H9 (cell line): Measurements from ENCODE around the gene SYNPO2. TPM values are rescaled to one million over a fixed set of nuclear protein-coding genes. Genes with fewer than 3 reads are reported as not detected.
A peak's percentile ranks its signal among the peaks of the same experiment; 100 is the strongest.
"Not testable (repeated sequence)": the region's sequence is repeated elsewhere in the genome, so short reads cannot be mapped to it uniquely, and the experiment has no call there.

Experiments
- DNase-seq: peaks from one replicate; pipeline ENCODE4 v3.0.0-alpha.2; 2017
- H2AFZ ChIP-seq: one replicate; pipeline ENCODE4 v1.6.1; 2013; ENCODE audit warnings: mild to moderate bottlenecking, low read length, control low read depth, moderate library complexity
- H2AK5ac ChIP-seq: 2 replicates; pipeline ENCODE4 v1.6.1; 2013; ENCODE audit warnings: low read length, control low read depth, mixed read lengths; ENCODE audit not compliant: insufficient read length
- H2BK120ac ChIP-seq: one replicate; pipeline ENCODE4 v1.6.1; 2013; ENCODE audit warnings: low read depth, mild to moderate bottlenecking, low read length, control low read depth, inconsistent platforms; ENCODE audit not compliant: poor library complexity, severe bottlenecking
- H2BK12ac ChIP-seq: 2 replicates; pipeline ENCODE4 v1.6.1; 2013; ENCODE audit warnings: low read length, control low read depth, mixed read lengths, low read depth; ENCODE audit not compliant: insufficient read length
- H2BK15ac ChIP-seq: 2 replicates; pipeline ENCODE4 v1.6.1; 2013; ENCODE audit warnings: low read depth, low read length, control low read depth
- H2BK20ac ChIP-seq: one replicate; pipeline ENCODE4 v1.6.1; 2013; ENCODE audit warnings: low read depth, mild to moderate bottlenecking, low read length, control low read depth, inconsistent platforms; ENCODE audit not compliant: poor library complexity, severe bottlenecking
- H2BK5ac ChIP-seq: 2 replicates; pipeline ENCODE4 v1.6.1; 2013; ENCODE audit warnings: low read length, control low read depth, mixed read lengths; ENCODE audit not compliant: insufficient read length
- H3K14ac ChIP-seq: 2 replicates; pipeline ENCODE4 v1.6.1; 2013; ENCODE audit warnings: low read length, control low read depth; ENCODE audit not compliant: insufficient read depth
- H3K18ac ChIP-seq: 2 replicates; pipeline ENCODE4 v1.6.1; 2013; ENCODE audit warnings: low read depth, mild to moderate bottlenecking, mixed read lengths, low read length, control low read depth; ENCODE audit not compliant: insufficient read length
- H3K23ac ChIP-seq: 2 replicates; pipeline ENCODE4 v1.6.1; 2013; ENCODE audit warnings: low read length, control low read depth, mixed read lengths, low read depth; ENCODE audit not compliant: insufficient read length
- H3K23me2 ChIP-seq: 2 replicates; pipeline ENCODE4 v1.6.1; 2013; ENCODE audit warnings: low read depth, mild to moderate bottlenecking, mixed read lengths, low read length, control low read depth; ENCODE audit not compliant: insufficient read length, poor library complexity, severe bottlenecking
- H3K27ac ChIP-seq: 2 replicates; pipeline ENCODE4 v1.5.1; 2013; ENCODE audit warnings: low read length, control low read depth, mixed read lengths, low read depth; ENCODE audit not compliant: insufficient read length
- H3K27me3 ChIP-seq: 2 replicates; pipeline ENCODE4 v1.6.1; 2013; ENCODE audit warnings: low read length, control low read depth, inconsistent platforms; ENCODE audit not compliant: insufficient read depth
- H3K4ac ChIP-seq: 2 replicates; pipeline ENCODE4 v1.6.1; 2013; ENCODE audit warnings: low read depth, mild to moderate bottlenecking, control low read depth, inconsistent platforms, low read length, moderate library complexity
- H3K4me1 ChIP-seq: 2 replicates; pipeline ENCODE4 v1.6.1; 2013; ENCODE audit warnings: low read length, control low read depth, inconsistent platforms; ENCODE audit not compliant: insufficient read depth
- H3K4me2 ChIP-seq: 2 replicates; pipeline ENCODE4 v1.6.1; 2013; ENCODE audit warnings: low read length, control low read depth, mixed read lengths; ENCODE audit not compliant: insufficient read length, insufficient read depth
- H3K56ac ChIP-seq: 2 replicates; pipeline ENCODE4 v1.6.1; 2013; ENCODE audit warnings: low read depth, mild to moderate bottlenecking, mixed read lengths, low read length, control low read depth; ENCODE audit not compliant: insufficient read length
- H3K79me1 ChIP-seq: 2 replicates; pipeline ENCODE4 v1.6.1; 2013; ENCODE audit warnings: low read depth, mild to moderate bottlenecking, moderate library complexity, low read length, control low read depth, inconsistent platforms; ENCODE audit not compliant: insufficient read depth, poor library complexity, severe bottlenecking
- H3K79me2 ChIP-seq: 2 replicates; pipeline ENCODE4 v1.6.1; 2013; ENCODE audit warnings: low read length, control low read depth, inconsistent platforms; ENCODE audit not compliant: insufficient read depth
- H3K9ac ChIP-seq: 2 replicates; pipeline ENCODE4 v1.6.1; 2013; ENCODE audit warnings: low read length, control low read depth, mixed read lengths; ENCODE audit not compliant: insufficient read length; ENCODE audit errors: extremely low read depth
- H3K9me3 ChIP-seq: one replicate; pipeline ENCODE4 v1.6.1; 2013; ENCODE audit warnings: low read depth, low read length, inconsistent platforms; ENCODE audit not compliant: control insufficient read depth
- H3T11ph ChIP-seq: one replicate; pipeline ENCODE4 v1.6.1; 2013; ENCODE audit warnings: mild to moderate bottlenecking, low read length, control low read depth, inconsistent platforms
- H4K20me1 ChIP-seq: one replicate; pipeline ENCODE4 v1.6.1; 2013; ENCODE audit not compliant: control insufficient read depth, insufficient read length, insufficient read depth
- H4K5ac ChIP-seq: 2 replicates; pipeline ENCODE4 v1.6.1; 2013; ENCODE audit warnings: low read depth, mild to moderate bottlenecking, mixed read lengths, low read length, control low read depth; ENCODE audit not compliant: insufficient read length
- H4K8ac ChIP-seq: replicated peaks from 2 replicates; pipeline ENCODE4 v1.6.1; 2013; ENCODE audit warnings: low read length, control low read depth, mixed read lengths, low read depth; ENCODE audit not compliant: insufficient read length
- H4K91ac ChIP-seq: 2 replicates; pipeline ENCODE4 v1.6.1; 2013; ENCODE audit warnings: low read depth, mild to moderate bottlenecking, moderate library complexity, mixed read lengths, low read length, control low read depth; ENCODE audit not compliant: insufficient read length
- H3K27ac Mint-ChIP-seq, 3 experiments: 2 replicates in 2 of 3; 3 replicates in 1 of 3; pipeline ENCODE4 v1.8.0; 2020 to 2021; ENCODE audit warnings: mixed read lengths in 3 of 3, mild to moderate bottlenecking in 1 of 3, moderate library complexity in 1 of 3
- H3K27me3 Mint-ChIP-seq: 2 replicates; pipeline ENCODE4 v1.8.0; 2021; ENCODE audit warnings: low read depth, mild to moderate bottlenecking, moderate library complexity, mixed read lengths
- H3K36me3 Mint-ChIP-seq, 3 experiments: 2 replicates in 2 of 3; 3 replicates in 1 of 3; pipeline ENCODE4 v1.8.0; 2020 to 2021; ENCODE audit warnings: low read depth in 3 of 3, mixed read lengths in 3 of 3; ENCODE audit not compliant: insufficient read depth in 1 of 3
- H3K4me1 Mint-ChIP-seq, 2 experiments: 2 replicates each; pipeline ENCODE4 v1.8.0; 2020; ENCODE audit warnings: mixed read lengths in 2 of 2
- H3K4me3 Mint-ChIP-seq, 2 experiments: 2 replicates in 1 of 2; 3 replicates in 1 of 2; pipeline ENCODE4 v1.8.0; 2020 to 2021; ENCODE audit warnings: mild to moderate bottlenecking in 2 of 2, mixed read lengths in 2 of 2, moderate library complexity in 1 of 2
- H3K9me3 Mint-ChIP-seq, 2 experiments: 2 replicates in 1 of 2; 3 replicates in 1 of 2; pipeline ENCODE4 v1.8.0; 2020; ENCODE audit warnings: mild to moderate bottlenecking in 2 of 2, mixed read lengths in 2 of 2, moderate library complexity in 1 of 2
- CTCF ChIP-seq: fragments of 200-600 bp; sonication (generic); conservative IDR thresholded peaks from 3 replicates; pipeline ENCODE4 v1.8.0; 2021; ENCODE audit warnings: antibody characterized with exemption, mild to moderate bottlenecking
- WGBS: extraction: QIAGEN DNeasy Blood & Tissue Kit; methylation state at CpG from one replicate; pipeline ENCODE4 v1.1.7; 2013; ENCODE audit warnings: missing lambda C conversion rate, low lambda C conversion rate, mixed read lengths; ENCODE audit not compliant: insufficient read length; ENCODE audit errors: extremely low coverage; 5-methylcytosine and 5-hydroxymethylcytosine counted together
- total RNA-seq: library from RNA; stranded (reverse); gene quantifications from 2 replicates; pipeline ENCODE4 v1.2.1, GENCODE V29; 2021

Gene SYNPO2
- total RNA-seq, 1 experiment from 2014 or later, result 1.1 TPM

- Histone ChIP-seq H3K79me1 (no peaks in the 10 kb centered on the region), H3K9ac (no peak overlapping the region), H3K27ac (no peak overlapping the region), H3K23ac (no peak overlapping the region), H3K9me3 (no peaks in the 10 kb centered on the region), H4K5ac (no peak overlapping the region), H3K4ac (no peak overlapping the region), H2BK12ac (no peak overlapping the region), H3K23me2 (no peaks in the 10 kb centered on the region), H3K27me3 (no peaks in the 10 kb centered on the region), H3K14ac (no peak overlapping the region), H3K18ac (no peak overlapping the region), H2BK20ac (no peak overlapping the region), H2BK120ac (no peak overlapping the region), H2BK15ac (no peak overlapping the region), H2AFZ (no peak overlapping the region), H4K8ac (no peak overlapping the region), H3K4me2 (no peak overlapping the region), H3K79me2 (no peaks in the 10 kb centered on the region), H3T11ph (no peak overlapping the region), H4K91ac (no peak overlapping the region), H3K56ac (no peak overlapping the region), H3K4me1 (peaks cover 10% of the 10 kb centered on the region; the same call in 1 of the 2 replicates), H2AK5ac (no peak overlapping the region), H4K20me1 (no peaks in the 10 kb centered on the region), H2BK5ac (no peak overlapping the region)
- Mint-ChIP-seq H3K27ac (no peak overlapping the region; a peak in 1 of 7 replicates), H3K36me3 (no peaks in the 10 kb centered on the region), H3K9me3 (no peaks in the 10 kb centered on the region), H3K4me1 (peaks cover 18 to 27% of the 10 kb centered on the region in 2 experiments), H3K4me3 (no peak overlapping the region), H3K27me3 (no peaks in the 10 kb centered on the region)
- no peak for DNase-seq
- TF ChIP-seq CTCF, result no peak
- no CpG with 5 or more reads among the region's 3 CpGs for WGBS
Observed at GRCh38 chr4:119002476-119002875, 113.8 kb downstream of the SYNPO2 start.

GRCh38 chr4:119003001-119003400 lies 114.3 kb downstream of the SYNPO2 start:
- H3K4ac ChIP-seq, H4K5ac ChIP-seq, H2BK12ac ChIP-seq, H2BK5ac ChIP-seq, DNase-seq, H3K4me1 ChIP-seq, H3K27ac ChIP-seq, H3K79me2 ChIP-seq, H3K9ac ChIP-seq, H2AFZ ChIP-seq, H3K79me1 ChIP-seq, H3K56ac ChIP-seq, H2BK20ac ChIP-seq, H4K8ac ChIP-seq, H4K20me1 ChIP-seq, H3K9me3 ChIP-seq, H3K14ac ChIP-seq, H3K18ac ChIP-seq, H3K9me3 Mint-ChIP-seq, H3K27me3 Mint-ChIP-seq, H3K27me3 ChIP-seq, H4K91ac ChIP-seq, H3K4me3 Mint-ChIP-seq, H2BK120ac ChIP-seq, H3K4me2 ChIP-seq, H3T11ph ChIP-seq, H3K36me3 Mint-ChIP-seq, H2AK5ac ChIP-seq, H2BK15ac ChIP-seq, H3K23me2 ChIP-seq, H3K23ac ChIP-seq: not testable (repeated sequence)
- no CpG with 5 or more reads among the region's 1 CpG for WGBS
- H3K27ac Mint-ChIP-seq, result peak overlapping the region in 1 of 3 experiments; percentile 88; a peak in 4 of 7 replicates
- H3K4me1 Mint-ChIP-seq, result peaks cover 15 to 23% of the 10 kb centered on the region in 2 experiments
